Measurements from ENCODE around the gene PITX1. TPM values are rescaled to one million over a fixed set of nuclear protein-coding genes. Genes with fewer than 3 reads are reported as not detected.

PITX1 gene
- total RNA-seq, 2 experiments from 2014 or later, result 56.3 to 76.4 TPM

DNA sequence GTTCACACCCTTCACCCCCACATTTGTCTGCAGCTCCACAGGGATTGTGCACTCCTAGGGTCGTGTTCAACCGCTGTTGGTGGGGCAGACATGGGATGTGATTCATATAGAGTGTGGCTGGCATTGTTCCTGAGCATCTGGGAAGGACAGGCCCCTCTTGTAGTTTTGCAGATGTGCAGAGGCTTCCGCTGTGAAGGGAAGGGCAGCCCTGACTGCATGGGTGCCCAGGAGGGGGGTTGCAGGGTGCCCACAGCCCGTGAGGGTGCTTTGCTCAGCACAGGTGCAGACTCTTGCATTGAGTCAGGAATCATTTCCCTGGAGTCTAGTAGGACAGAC lies 30.2 kb upstream of the PITX1 start:
- intact Hi-C loops (cut with micrococcal nuclease; ENCODE audit: unreplicated experiment), result no loop called here
- Histone ChIP-seq H3K4me3 (ENCODE audit: low read depth, low read length, poor library complexity, severe bottlenecking) (no peak overlapping the region), H3K4me1 (ENCODE audit: insufficient read depth, low read length, poor library complexity, severe bottlenecking) (peaks cover 42% of the 10 kb centered on the region), H3K9me2 (ENCODE audit: insufficient read depth, low read length) (no peaks in the 10 kb centered on the region), H3K27ac (ENCODE audit: low read depth, low read length, poor library complexity, severe bottlenecking) (no peak overlapping the region), H3K36me3 (ENCODE audit: insufficient read depth, low read length) (no peaks in the 10 kb centered on the region), H2AFZ (ENCODE audit: low read length) (no peak overlapping the region), H3K9me3 (ENCODE audit: low read length) (no peaks in the 10 kb centered on the region), H3K4me2 (ENCODE audit: low read length) (no peak overlapping the region), H3K79me2 (ENCODE audit: insufficient read depth, low read depth, low read length) (no peaks in the 10 kb centered on the region), H4K20me1 (ENCODE audit: insufficient read depth, low read length) (no peaks in the 10 kb centered on the region)
- BruUV-seq (replicated peaks), result no TSS peak
- DNase-seq (ENCODE audit: low spot score), result no peak
- TF ChIP-seq EZH2phosphoT487 (IDR thresholded peaks at IDR 0.05; ENCODE audit: borderline replicate concordance, low read depth, low read length), result no peak
- TF ChIP-seq, protein P1, sequence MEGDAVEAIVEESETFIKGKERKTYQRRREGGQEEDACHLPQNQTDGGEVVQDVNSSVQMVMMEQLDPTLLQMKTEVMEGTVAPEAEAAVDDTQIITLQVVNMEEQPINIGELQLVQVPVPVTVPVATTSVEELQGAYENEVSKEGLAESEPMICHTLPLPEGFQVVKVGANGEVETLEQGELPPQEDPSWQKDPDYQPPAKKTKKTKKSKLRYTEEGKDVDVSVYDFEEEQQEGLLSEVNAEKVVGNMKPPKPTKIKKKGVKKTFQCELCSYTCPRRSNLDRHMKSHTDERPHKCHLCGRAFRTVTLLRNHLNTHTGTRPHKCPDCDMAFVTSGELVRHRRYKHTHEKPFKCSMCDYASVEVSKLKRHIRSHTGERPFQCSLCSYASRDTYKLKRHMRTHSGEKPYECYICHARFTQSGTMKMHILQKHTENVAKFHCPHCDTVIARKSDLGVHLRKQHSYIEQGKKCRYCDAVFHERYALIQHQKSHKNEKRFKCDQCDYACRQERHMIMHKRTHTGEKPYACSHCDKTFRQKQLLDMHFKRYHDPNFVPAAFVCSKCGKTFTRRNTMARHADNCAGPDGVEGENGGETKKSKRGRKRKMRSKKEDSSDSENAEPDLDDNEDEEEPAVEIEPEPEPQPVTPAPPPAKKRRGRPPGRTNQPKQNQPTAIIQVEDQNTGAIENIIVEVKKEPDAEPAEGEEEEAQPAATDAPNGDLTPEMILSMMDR (conservative IDR thresholded peaks at IDR 0.05; ENCODE audit: low read length), result no peak
- POLR2A ChIA-PET, result interaction anchor here (1.6 to 2.3 kb wide), 2 partner anchors 11 to 12 kb away, joined by 6 to 18 read pairs; no protein-coding TSS in a partner anchor
- CTCF ChIA-PET (ENCODE audit: unreplicated experiment), result no interaction called here

DNA sequence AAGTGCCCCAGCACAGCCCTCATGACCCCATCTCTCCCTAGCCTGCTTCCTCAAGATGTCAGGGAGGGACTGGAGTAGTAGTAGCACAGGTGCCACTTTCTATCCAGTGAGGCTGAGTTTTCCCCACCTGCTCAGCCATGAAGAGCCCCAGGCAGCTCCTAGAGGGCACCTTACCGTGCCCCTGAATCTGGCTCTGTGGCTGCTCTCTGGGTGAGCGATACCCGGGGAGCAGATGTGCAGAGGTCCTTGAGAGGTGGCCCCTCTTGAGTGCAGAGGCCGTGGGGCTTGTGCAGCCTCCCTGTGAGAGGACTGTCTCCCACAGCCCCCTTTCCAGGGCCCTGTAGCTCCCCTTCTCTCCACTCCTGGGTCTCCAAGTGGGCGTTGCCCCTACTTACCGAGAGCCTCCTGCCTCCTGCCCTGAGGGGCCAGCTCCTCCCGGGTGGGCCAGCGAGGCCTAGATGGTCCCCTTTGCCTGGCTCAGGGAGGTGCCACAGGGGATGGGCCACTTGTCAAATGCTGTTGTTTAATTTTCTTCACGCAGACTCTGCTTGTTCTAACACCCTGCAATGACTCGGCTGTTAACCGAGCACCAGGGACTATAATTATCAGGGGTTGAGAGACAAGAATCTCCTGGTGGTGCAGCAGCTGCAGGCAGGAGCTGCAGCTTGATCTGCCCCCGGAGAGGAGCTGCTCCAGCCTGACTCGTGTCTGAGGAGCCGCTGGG lies 29.6 kb upstream of the PITX1 start:
- CTCF ChIA-PET (ENCODE audit: unreplicated experiment), result no interaction called here
- Histone ChIP-seq H3K4me1 (ENCODE audit: insufficient read depth, low read length, poor library complexity, severe bottlenecking) (peaks cover 46% of the 10 kb centered on the region), H3K79me2 (ENCODE audit: insufficient read depth, low read depth, low read length) (no peaks in the 10 kb centered on the region), H2AFZ (ENCODE audit: low read length) (no peak overlapping the region), H3K4me3 (ENCODE audit: low read depth, low read length, poor library complexity, severe bottlenecking) (no peak overlapping the region), H3K4me2 (ENCODE audit: low read length) (no peak overlapping the region), H3K27ac (ENCODE audit: low read depth, low read length, poor library complexity, severe bottlenecking) (no peak overlapping the region), H3K9me3 (ENCODE audit: low read length) (no peaks in the 10 kb centered on the region), H4K20me1 (ENCODE audit: insufficient read depth, low read length) (no peaks in the 10 kb centered on the region), H3K9me2 (ENCODE audit: insufficient read depth, low read length) (no peaks in the 10 kb centered on the region), H3K36me3 (ENCODE audit: insufficient read depth, low read length) (no peaks in the 10 kb centered on the region)
- no TSS peak for BruUV-seq (replicated peaks)
- intact Hi-C loops (cut with micrococcal nuclease; ENCODE audit: unreplicated experiment), result no loop called here
- no peak for DNase-seq (ENCODE audit: low spot score)
- POLR2A ChIA-PET, result interaction anchor here (0.5 to 2.3 kb wide), 6 partner anchors 10 to 351 kb away, joined by 3 to 18 read pairs (median 4); no protein-coding TSS in a partner anchor
- TF ChIP-seq, protein P1 (conservative IDR thresholded peaks at IDR 0.05; ENCODE audit: low read length), result no peak
- no peak for TF ChIP-seq EZH2phosphoT487 (IDR thresholded peaks at IDR 0.05; ENCODE audit: borderline replicate concordance, low read depth, low read length)

DNA sequence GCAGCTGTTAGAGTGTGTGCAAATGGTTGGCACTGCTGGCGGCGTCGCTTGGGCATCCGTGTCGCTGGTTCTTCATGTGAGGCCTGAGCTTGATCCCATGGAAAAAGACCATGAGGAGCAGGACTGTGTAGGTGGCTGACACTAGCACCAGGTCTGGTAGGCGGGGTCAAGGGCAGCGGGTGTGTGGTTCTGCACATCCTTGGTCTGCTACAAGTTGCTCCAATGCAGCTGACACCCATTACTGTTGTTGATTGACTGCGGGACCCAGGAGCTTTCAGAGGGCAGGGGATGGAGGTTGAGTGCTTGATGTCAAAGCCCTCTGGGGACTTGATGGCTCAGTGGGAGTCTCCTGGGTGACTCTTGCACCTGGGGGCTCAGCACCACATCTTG lies 29.0 kb upstream of the PITX1 start:
- H3K4me2 ChIP-seq (ENCODE audit: low read length), result no peak overlapping the region
- CTCF ChIA-PET (ENCODE audit: unreplicated experiment), result no interaction called here
- H3K9me3 ChIP-seq (ENCODE audit: low read length), result no peaks in the 10 kb centered on the region
- no peak overlapping the region for H2AFZ ChIP-seq (ENCODE audit: low read length)
- intact Hi-C loops (cut with micrococcal nuclease; ENCODE audit: unreplicated experiment), result no loop called here
- no TSS peak for BruUV-seq (replicated peaks)
- no peaks in the 10 kb centered on the region for H3K79me2 ChIP-seq (ENCODE audit: insufficient read depth, low read depth, low read length)
- peaks cover 49% of the 10 kb centered on the region for H3K4me1 ChIP-seq (ENCODE audit: insufficient read depth, low read length, poor library complexity, severe bottlenecking)
- POLR2A ChIA-PET, result interaction anchor here (0.5 to 2.3 kb wide), 6 partner anchors 9 to 351 kb away, joined by 3 to 18 read pairs (median 4); no protein-coding TSS in a partner anchor
- DNase-seq (ENCODE audit: low spot score), result no peak
- no peaks in the 10 kb centered on the region for H3K9me2 ChIP-seq (ENCODE audit: insufficient read depth, low read length)
- H3K27ac ChIP-seq (ENCODE audit: low read depth, low read length, poor library complexity, severe bottlenecking), result no peak overlapping the region
- no peaks in the 10 kb centered on the region for H3K36me3 ChIP-seq (ENCODE audit: insufficient read depth, low read length)
- H4K20me1 ChIP-seq (ENCODE audit: insufficient read depth, low read length), result no peaks in the 10 kb centered on the region
- TF ChIP-seq, protein P1 (conservative IDR thresholded peaks at IDR 0.05; ENCODE audit: low read length), result no peak
- TF ChIP-seq EZH2phosphoT487 (IDR thresholded peaks at IDR 0.05; ENCODE audit: borderline replicate concordance, low read depth, low read length), result no peak
- no peak overlapping the region for H3K4me3 ChIP-seq (ENCODE audit: low read depth, low read length, poor library complexity, severe bottlenecking)
